Stomach (tissue), 4 donors: ENCODE data around the gene MTF2.

Experiments used
- EP300 ChIP-seq: sonication (generic); formaldehyde crosslinking; IDR thresholded peaks from one replicate; pipeline ENCODE4 v1.6.1; 2017; ENCODE audit warnings: antibody characterized with exemption
- POLR2A ChIP-seq, 4 donors: fragments of 450-650 bp; IDR thresholded peaks; one replicate each; pipeline ENCODE4 v1.6.1; 2016; ENCODE audit warnings: antibody characterized with exemption in 4 of 4, control low read depth in 2 of 4, mild to moderate bottlenecking in 1 of 4, moderate library complexity in 1 of 4
- POLR2AphosphoS5 ChIP-seq, 3 donors: sonication (generic); formaldehyde crosslinking; IDR thresholded peaks; one replicate each; pipeline ENCODE4 v1.6.1; 2016; ENCODE audit warnings: antibody characterized with exemption in 3 of 3
- TF ChIP-seq, protein P1 (sequence below), 7 experiments: fragments of 450-650 bp in 4 of 7; fragments of 200-600 bp in 3 of 7; sonication (generic) in 3 of 7; IDR thresholded peaks; one replicate each; pipeline ENCODE4 v1.5.1; 2016 to 2019; ENCODE audit warnings: antibody characterized with exemption in 7 of 7, control low read depth in 2 of 7, mild to moderate bottlenecking in 1 of 7

GRCh38 chr1:93148001-93148400 lies 68.9 kb downstream of the MTF2 start:
- no peak for TF ChIP-seq POLR2A (IDR thresholded peaks at IDR 0.05)
- TF ChIP-seq, protein P1, sequence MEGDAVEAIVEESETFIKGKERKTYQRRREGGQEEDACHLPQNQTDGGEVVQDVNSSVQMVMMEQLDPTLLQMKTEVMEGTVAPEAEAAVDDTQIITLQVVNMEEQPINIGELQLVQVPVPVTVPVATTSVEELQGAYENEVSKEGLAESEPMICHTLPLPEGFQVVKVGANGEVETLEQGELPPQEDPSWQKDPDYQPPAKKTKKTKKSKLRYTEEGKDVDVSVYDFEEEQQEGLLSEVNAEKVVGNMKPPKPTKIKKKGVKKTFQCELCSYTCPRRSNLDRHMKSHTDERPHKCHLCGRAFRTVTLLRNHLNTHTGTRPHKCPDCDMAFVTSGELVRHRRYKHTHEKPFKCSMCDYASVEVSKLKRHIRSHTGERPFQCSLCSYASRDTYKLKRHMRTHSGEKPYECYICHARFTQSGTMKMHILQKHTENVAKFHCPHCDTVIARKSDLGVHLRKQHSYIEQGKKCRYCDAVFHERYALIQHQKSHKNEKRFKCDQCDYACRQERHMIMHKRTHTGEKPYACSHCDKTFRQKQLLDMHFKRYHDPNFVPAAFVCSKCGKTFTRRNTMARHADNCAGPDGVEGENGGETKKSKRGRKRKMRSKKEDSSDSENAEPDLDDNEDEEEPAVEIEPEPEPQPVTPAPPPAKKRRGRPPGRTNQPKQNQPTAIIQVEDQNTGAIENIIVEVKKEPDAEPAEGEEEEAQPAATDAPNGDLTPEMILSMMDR (IDR thresholded peaks at IDR 0.05), result no peak
- no peak for TF ChIP-seq EP300
- TF ChIP-seq POLR2AphosphoS5 (IDR thresholded peaks at IDR 0.05), result no peak
